ENCODE measurements around the gene INSYN1. TPM values are rescaled to one million over a fixed set of nuclear protein-coding genes. Genes with fewer than 3 reads are reported as not detected.

Gene INSYN1
- total and polyA plus RNA-seq, 10 of the 15 experiments (the other 5 are each of a cell fraction or from before 2014, with no cell fraction given), result not detected

- TF ChIP-seq SP1 (IDR thresholded peaks at IDR 0.05; ENCODE audit: low read depth, low read length) (no peak), SRF (IDR thresholded peaks at IDR 0.05; ENCODE audit: low read depth in 2 of 2, low read length in 2 of 2) (no peak), BRCA1 (IDR thresholded peaks at IDR 0.05; ENCODE audit: low read depth, low read length) (no peak), YY1 (IDR thresholded peaks at IDR 0.05; ENCODE audit: low read depth, low read length) (no peak), NRF1 (conservative IDR thresholded peaks at IDR 0.05; ENCODE audit: low read depth, low read length) (no peak), RELA (IDR thresholded peaks at IDR 0.05; ENCODE audit: borderline replicate concordance, partially characterized antibody) (no peak), RBBP5 (conservative IDR thresholded peaks at IDR 0.05) (no peak), TARDBP (IDR thresholded peaks at IDR 0.05; ENCODE audit: borderline replicate concordance) (no peak), YBX1 (IDR thresholded peaks at IDR 0.05) (no peak), MYB (IDR thresholded peaks at IDR 0.05; ENCODE audit: borderline replicate concordance, low read depth, low read length) (no peak), JUND (IDR thresholded peaks at IDR 0.05; ENCODE audit: low read depth, low read length) (no peak), CHD2 (IDR thresholded peaks at IDR 0.05; ENCODE audit: borderline replicate concordance, low read depth, low read length) (no peak), WRNIP1 (IDR thresholded peaks at IDR 0.05; ENCODE audit: borderline replicate concordance, low read depth, low read length) (no peak)
- no peaks in the 10 kb centered on the region for H3K9me3 ChIP-seq (replicated peaks; ENCODE audit: control insufficient read depth, insufficient read depth, low read length)
- intact Hi-C loops (cut with micrococcal nuclease; ENCODE audit: unreplicated experiment) (no loop called here), in situ Hi-C loops (cut with MboI) (no loop called here)
- no peaks in the 10 kb centered on the region for H3K4me1 ChIP-seq (ENCODE audit: control insufficient read depth, insufficient read depth, low read length)
- POLR2A ChIA-PET, result no interaction called here
- H3K79me2 ChIP-seq (ENCODE audit: control insufficient read depth, insufficient read depth, low read length), result no peaks in the 10 kb centered on the region
- no peak overlapping the region for H2AFZ ChIP-seq (ENCODE audit: control insufficient read depth, low read depth, low read length)
- no peak overlapping the region for H3K4me2 ChIP-seq (ENCODE audit: control insufficient read depth, insufficient read depth)
- peaks cover 2 to 6% of the 10 kb centered on the region in 2 experiments; a peak in 3 of 4 replicates for H3K27me3 ChIP-seq (replicated peaks in 1 of 2; ENCODE audit: control insufficient read depth in 2 of 2, insufficient read depth in 2 of 2, low read length in 1 of 2)
- CTCF ChIA-PET, result no interaction called here
- no peak for FAIRE-seq
- BruUV-seq (replicated peaks), result no TSS peak
- DNase-seq (ENCODE audit: low read depth, low spot score), result no peak
- H4K20me1 ChIP-seq (ENCODE audit: control insufficient read depth, insufficient read depth), result no peaks in the 10 kb centered on the region
- H3K4me3 ChIP-seq, result no peak overlapping the region
- no peak overlapping the region for H3K27ac ChIP-seq (ENCODE audit: control insufficient read depth, insufficient read depth)
- H3K9ac ChIP-seq (ENCODE audit: control insufficient read depth, insufficient read depth, low read length), result no peak overlapping the region
- RAD21 ChIA-PET (ENCODE audit: unreplicated experiment), result no interaction called here
- 0% methylated on average over 1 of the region's 1 CpG for WGBS (ENCODE audit: insufficient coverage, insufficient replicate concordance, low lambda C conversion rate, missing lambda C conversion rate)
- H3K36me3 ChIP-seq (ENCODE audit: control insufficient read depth in 2 of 2, insufficient read depth in 2 of 2, low read length in 1 of 2), result no peaks in the 10 kb centered on the region
- ATAC-seq, result no peak
- SMC1A ChIA-PET (ENCODE audit: uncharacterized antibody, unreplicated experiment), result no interaction called here
Measured at GRCh38 chr15:73766598-73766997, 13.4 kb upstream of the INSYN1 start.

All from GM12878 (cell line).